GM19455 (cell line): ENCODE data around the gene ALDOA.
"Not testable (repeated sequence)": the region's sequence is repeated elsewhere in the genome, so short reads cannot be mapped to it uniquely, and the experiment has no call there.

Source experiments
- ATAC-seq: cut with Tn5 transposase; IDR thresholded peaks from one replicate; pipeline ENCODE4 v1.9.1; 2021; ENCODE audit not compliant: unreplicated experiment

Gene ALDOA

DNA sequence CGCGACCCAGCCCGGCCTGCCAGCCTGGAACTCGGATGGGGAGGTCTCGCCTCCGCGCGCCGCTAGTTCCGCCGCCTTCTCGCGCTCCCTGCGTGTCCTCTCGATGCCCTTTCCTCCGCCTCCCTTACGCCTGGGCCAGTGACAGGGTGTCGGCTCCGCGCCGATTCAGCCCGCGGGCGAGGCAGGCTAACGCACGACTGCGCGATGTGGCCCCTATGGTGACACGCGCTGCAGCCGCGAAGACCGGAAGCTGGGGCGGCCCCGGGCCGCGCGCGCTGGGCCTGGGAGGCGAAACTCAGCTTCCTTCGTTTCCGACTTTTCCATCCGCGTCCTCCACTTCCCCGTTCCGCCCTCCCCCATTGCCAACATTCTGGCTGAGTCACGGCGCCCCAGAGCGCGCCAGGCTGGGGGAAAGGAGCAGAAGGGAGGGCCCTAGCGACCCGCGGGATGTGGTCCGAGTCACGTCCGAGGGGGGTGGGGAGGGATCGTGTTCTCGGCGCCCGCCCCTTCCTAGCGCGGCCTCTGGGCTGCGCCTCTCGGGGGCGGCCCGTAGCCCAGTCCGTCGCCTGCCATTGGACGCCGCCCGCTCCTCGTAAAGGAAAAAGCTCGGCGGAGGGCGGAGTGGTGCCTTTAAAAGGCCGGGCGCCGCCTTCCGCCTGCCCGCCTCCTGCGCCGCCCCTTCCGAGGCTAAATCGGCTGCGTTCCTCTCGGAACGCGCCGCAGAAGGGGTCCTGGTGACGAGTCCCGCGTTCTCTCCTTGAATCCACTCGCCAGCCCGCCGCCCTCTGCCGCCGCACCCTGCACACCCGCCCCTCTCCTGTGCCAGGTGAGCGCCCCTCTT lies at the start of gene ALDOA:
ALDOA (plus strand) TSS at position 659 of the 841 bp plus-strand sequence. CDS start 1,138 bp downstream, outside the sequence.
- peak; percentile 69 for ATAC-seq

GRCh38 chr16:30016555-30017276 lies 48.8 kb upstream of the ALDOA start:
- ATAC-seq, result no peak

DNA sequence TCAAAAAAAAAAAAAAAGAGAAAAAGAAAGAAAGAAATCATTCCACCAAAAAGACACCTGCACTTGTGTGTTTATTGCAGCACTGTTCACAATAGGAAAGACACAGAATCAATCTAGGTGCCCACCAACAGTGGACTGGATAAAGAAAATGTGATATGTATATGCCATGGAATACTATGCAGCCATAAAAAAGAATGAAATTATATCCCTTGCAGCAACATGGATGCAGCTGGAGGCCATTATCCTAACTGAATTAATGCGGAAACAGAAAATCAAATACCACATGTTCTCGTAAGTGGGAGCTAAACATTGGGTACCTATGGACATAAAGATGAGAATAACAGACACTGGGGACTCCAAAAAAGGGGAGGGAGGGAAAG lies 48.3 kb upstream of the ALDOA start:
- ATAC-seq, result no peak

DNA sequence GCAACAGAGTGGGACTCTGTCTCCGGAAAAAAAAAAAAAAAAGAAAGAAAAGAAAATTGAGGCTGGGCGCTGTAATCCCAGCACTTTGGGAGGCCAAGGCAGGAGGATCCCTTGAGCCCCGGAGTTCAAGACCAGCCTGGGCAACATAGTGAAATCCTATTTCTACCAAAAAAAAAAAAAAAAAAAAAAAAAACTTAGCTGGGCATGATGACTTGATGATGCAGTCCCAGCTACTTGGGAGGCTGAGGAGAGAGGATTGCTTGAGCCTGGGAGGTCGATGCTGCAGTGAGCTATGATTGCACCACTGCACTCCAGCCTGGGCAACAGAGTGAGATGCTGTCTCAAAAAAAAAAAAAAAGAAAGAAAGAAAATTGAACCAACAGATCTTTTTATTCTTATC lies 47.6 kb upstream of the ALDOA start:
- not testable (repeated sequence) for ATAC-seq

DNA sequence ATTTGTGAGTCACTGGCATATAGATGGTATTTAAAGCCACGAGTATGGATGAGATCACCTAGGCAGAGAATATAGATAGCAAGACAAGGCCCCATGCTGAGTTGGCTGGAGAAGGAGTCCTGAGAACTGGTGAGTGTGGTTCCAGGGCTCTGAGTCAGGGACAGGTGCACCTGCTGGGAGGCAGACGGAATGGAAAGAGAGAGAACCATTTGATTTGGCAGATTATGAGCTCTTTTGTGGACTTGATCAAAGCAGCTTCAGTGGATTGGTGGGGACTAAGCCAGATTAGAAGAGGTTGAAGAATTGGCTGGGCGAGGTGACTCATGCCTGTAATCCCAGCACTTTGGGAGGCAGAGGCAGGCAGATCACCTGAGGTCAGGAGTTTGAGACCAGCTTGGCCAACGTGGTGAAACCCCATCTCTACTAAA lies 46.8 kb upstream of the ALDOA start:
- ATAC-seq, result no peak

DNA sequence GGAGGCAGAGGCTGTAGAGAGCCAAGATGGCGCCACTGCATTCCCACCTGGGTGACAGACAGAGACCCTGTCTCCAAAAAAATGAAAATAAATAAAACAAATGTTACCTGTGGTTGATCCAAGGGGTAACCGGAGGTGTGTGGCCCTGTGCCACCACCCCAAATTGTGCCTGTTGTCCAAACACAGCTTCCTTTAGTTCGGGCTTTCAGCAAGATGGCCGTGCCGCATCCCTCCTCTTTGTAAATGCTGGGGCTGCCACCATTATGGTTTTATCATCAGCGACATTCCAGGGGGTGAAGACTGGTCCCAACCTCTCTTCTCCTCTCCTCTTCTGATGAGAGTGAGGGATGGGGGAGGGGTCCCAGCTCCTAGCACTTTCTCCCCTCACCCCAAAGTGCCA lies 42.7 kb upstream of the ALDOA start, which contains the start of gene C16orf92:
C16orf92 (plus strand) TSS at position 312 of the 400 bp plus-strand sequence. CDS start 143 bp downstream, outside the sequence.
- no peak for ATAC-seq

DNA sequence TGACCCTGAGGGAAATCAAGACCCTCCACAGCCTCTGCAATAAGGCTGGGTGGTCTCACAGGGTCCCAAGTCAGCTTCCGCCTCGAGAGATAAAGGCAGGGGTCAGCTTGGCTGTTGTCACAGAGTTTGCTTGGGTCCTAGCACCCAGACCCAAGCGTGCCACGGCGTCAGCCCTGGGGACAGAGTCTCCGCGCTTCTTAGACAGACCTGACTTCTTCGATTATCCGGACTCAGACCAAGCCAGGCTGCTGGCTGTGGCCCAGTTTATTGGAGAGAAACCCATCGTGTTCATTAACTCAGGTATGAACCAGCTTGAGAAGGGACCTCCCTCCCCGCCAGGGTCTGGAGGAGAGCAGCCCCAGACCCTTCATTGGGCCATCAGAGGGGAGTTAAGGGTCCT lies 42.0 kb upstream of the ALDOA start:
- ATAC-seq, result no peak

GRCh38 chr16:30024451-30024850 lies 41.1 kb upstream of the ALDOA start:
- ATAC-seq, result no peak

DNA sequence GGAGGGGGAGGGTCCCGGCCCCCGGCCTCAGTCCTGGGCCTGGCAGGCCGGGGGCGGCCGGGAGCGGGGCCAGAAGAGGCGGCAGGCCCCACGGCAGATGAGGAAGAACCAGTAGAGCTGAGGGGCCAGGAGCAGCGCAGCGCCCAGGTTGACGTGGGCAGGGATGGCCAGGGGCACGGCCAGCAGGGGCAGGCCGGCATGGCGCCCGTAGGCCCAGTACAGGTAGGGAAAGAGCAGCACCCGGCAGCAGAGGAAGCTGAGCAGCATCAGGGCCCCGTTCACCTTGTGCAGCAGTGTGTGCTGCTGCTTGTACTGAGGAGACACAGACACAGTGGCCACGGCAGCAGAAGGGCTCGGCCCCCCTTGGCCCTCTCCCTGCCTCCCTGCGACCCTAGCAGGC lies 40.4 kb upstream of the ALDOA start:
- ATAC-seq, result no peak

- ATAC-seq, result no peak
Measured at GRCh38 chr16:30025574-30025973, 40.0 kb upstream of the ALDOA start.

DNA sequence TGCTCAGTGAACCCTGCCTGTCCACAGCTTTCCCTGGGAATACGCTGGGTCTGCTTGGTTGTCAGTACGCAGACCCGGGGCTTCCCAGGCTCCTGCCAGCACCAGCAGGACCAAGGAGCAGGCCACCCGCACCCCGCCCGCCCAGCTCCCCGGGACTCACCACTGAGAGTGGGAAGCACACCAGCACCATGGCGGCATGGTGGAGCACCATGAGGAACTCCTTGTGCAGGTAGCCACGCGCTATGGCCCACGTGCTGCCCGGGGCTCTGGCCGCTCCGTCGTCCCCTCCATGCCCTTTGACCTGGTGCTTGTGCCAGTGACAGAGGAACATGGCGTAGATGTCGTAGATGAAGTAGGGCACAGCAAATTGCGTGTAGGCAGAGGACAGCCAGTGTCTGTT lies 39.1 kb upstream of the ALDOA start:
- ATAC-seq, result no peak

- ATAC-seq, result no peak
Measured at GRCh38 chr16:30027588-30028437, 37.7 kb upstream of the ALDOA start.

DNA sequence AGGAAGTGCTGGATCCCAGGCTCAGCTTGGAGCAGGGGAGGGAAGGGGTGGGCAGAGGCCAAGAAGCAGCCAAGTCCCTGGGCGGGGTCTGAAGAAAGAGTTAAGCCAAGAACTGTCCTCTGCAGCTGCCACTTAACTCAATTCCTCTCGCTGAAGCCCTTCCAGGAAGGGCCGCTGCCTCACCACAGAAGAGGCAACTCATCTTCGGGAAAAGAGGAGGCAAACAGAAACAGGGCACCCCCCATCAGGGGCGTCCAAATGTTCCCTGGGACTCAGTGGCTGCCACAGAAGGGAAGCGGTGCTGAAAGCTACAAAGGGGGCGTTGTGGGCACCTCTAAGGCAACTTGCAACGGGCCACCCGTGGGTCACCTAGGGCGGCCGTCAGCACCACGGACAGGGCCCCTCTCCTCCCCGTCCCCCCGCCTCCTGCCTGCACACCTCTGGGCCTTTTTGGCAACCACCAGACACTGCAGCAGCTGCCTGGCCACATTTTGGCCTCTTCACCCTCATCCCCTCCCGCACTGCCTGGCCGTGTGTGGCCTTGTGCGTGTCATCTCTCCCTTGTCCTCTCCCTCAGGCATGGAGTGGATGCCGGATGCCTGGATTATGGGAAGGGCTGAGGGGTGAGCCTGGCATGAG lies 37.0 kb upstream of the ALDOA start:
- no peak for ATAC-seq

- no peak for ATAC-seq
Measured at GRCh38 chr16:30030011-30030685, 35.4 kb upstream of the ALDOA start.

DNA sequence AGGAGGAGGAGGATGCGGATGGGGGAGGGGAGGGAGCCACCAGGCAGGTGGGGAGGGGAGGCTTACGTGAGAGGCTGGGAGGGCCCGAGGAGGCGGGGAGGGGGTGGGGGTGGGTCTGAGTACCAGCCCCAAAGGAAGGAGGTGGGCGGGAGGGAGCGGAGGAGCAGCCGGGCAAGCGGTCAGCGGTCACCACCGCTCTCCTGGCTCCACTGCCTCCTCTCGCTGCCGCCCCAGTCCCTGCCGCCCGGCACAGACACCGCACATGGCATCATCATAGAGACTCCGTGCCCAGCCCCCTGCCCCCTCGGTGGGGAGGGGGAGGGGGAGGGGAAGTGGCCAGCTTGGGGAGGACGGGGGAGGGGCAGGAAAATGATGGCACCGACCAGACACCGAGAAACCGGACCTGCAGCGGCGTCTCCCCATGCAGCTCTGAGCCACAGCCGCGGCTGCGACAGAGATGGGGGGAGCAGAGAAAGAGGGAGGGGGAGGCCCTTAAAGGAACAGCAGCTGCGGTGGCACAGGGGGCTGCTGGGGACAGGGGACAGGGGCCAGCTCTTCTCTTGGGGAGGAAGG lies 34.6 kb upstream of the ALDOA start, which contains the start of gene TLCD3B:
TLCD3B (minus strand) TSS at position 431 of the 573 bp plus-strand sequence. CDS start 744 bp downstream, outside the sequence.
- no peak for ATAC-seq

DNA sequence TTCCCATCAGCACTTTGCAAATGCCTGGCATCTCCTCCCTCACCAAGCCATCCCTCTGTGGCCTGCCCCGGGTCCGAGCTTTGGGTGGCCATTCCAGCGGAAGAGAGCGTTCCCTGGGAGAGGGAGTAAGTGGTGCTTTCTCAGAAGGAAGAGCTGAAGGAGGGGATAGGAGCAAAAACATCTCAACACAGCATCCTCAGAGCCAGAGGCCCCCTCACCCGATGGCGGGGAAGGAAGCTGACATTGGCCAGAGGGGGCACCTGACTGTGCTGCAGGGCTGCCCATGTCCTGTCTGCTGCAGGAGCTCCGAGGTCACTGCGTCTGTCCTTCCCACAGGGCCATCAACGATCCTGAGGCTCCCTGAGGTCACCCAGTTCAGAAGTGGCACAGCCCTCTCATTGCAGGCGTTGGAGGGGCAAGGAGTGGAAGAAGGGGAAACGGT lies 34.1 kb upstream of the ALDOA start:
- ATAC-seq, result no peak

DNA sequence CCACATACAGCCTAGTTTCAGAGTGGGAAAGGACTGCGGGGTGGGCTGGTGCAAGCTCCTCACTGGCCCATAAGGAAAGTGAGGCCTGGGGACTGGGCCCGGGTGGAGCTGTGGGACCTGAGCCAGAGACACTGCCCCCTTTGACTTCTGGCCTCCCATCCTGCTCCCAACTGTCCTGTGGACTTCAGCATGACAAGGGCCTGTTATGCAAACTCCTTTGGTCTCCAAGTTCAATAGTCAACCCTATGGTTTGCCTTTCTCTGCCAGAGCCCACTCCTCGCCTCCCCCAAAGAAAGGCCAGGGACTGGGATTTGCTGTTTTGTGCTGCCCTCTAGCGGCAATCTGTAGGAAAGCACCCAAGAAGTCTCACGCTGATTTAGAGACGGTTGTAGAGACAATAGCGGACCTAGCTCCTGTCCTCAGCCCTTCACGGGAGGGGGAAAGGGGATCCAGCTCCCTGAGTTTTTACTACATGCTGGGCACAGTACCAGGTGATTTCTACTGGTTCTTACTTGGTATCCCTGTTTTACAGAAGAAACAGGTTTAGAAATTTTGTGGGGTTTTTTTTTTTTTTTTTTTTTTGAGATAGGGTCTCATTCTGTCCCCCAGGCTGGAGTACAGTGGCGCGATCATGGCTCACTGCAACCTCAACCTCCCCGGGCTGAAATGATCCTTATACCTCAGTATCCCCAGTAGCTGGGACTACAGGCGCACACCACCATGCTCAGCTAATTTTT lies 33.3 kb upstream of the ALDOA start:
- ATAC-seq, result no peak

DNA sequence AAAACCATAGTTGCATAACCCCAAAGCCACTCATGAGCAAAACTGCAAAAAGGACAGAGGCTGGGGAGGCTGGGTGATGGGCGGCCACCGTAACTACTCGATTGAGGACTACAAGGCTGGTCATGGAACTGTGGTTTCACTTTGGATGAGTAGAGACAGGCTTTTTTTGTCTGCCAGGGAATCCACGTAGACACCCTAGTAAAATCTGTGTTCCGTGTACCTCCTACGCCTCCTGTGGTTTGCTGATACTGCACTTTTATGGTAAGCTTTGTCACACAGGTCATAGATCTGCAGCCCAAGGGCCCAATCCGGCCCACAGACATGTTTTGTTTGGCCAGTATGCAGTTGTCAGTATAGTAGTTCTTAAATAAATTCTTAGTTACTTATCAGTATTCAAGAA lies 32.3 kb upstream of the ALDOA start:
- ATAC-seq, result no peak

GRCh38 chr16:30040221-30040620 lies 25.3 kb upstream of the ALDOA start:
- ATAC-seq, result no peak
